Measurements from ENCODE around the gene NFIL3.

DNA sequence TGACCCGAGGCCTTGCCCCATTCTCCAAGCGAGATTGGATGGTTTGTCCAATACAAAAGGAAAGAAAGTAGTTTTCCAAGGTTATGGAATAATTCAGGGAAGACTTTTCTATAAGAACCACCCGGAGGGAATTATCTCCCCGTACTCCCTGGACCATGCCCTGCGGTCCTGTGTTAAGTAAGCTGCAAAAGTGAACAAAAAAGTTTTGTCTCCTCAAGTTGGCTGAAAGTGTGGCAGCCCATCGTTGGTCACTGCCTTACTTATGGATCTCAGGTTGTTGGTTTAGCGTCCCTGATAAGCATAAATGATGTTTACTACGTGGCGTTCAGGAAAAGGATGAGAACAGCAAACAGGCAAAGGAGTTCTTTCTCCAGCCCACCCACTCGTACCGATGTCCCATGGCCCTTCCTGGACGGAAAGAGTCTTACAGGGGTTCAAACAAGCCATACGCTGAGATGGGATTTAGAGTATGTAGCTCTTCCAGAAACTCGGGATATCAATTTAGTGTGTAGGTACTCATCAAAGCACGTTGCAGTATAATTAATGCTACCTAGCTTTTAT, 61.5 kb downstream of the NFIL3 start:
- TF ChIP-seq, protein P1, sequence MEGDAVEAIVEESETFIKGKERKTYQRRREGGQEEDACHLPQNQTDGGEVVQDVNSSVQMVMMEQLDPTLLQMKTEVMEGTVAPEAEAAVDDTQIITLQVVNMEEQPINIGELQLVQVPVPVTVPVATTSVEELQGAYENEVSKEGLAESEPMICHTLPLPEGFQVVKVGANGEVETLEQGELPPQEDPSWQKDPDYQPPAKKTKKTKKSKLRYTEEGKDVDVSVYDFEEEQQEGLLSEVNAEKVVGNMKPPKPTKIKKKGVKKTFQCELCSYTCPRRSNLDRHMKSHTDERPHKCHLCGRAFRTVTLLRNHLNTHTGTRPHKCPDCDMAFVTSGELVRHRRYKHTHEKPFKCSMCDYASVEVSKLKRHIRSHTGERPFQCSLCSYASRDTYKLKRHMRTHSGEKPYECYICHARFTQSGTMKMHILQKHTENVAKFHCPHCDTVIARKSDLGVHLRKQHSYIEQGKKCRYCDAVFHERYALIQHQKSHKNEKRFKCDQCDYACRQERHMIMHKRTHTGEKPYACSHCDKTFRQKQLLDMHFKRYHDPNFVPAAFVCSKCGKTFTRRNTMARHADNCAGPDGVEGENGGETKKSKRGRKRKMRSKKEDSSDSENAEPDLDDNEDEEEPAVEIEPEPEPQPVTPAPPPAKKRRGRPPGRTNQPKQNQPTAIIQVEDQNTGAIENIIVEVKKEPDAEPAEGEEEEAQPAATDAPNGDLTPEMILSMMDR (IDR thresholded peaks at IDR 0.05) = no peak
- no peak for TF ChIP-seq POLR2A (IDR thresholded peaks at IDR 0.05)
